Urinary bladder (tissue), 4 donors: ENCODE measurements around the gene KCNA5. TPM values are rescaled to one million over a fixed set of nuclear protein-coding genes. Genes with fewer than 3 reads are reported as not detected.

Experiments used
- DNase-seq: peaks from one replicate; pipeline ENCODE4 v3.0.0-alpha.2; 2015; ENCODE audit errors: extremely low spot score
- H3K27ac ChIP-seq: one replicate; pipeline ENCODE4 v1.5.1; 2013; ENCODE audit warnings: low read depth, mild to moderate bottlenecking, moderate library complexity
- H3K36me3 ChIP-seq: one replicate; pipeline ENCODE4 v1.6.1; 2013; ENCODE audit warnings: mild to moderate bottlenecking, moderate library complexity; ENCODE audit not compliant: insufficient read depth
- H3K4me1 ChIP-seq: one replicate; pipeline ENCODE4 v1.6.1; 2013; ENCODE audit warnings: mild to moderate bottlenecking, moderate library complexity; ENCODE audit not compliant: insufficient read depth
- H3K4me3 ChIP-seq: one replicate; pipeline ENCODE4 v1.5.1; 2013; ENCODE audit warnings: low read depth, low read length
- whole genome bisulfite sequencing: extraction: QIAGEN DNeasy Blood & Tissue Kit; methylation state at CpG from one replicate; pipeline ENCODE4 v1.1.7; 2013; 5-methylcytosine and 5-hydroxymethylcytosine counted together
- polyA plus RNA-seq: library from polyadenylated mRNA; stranded (reverse); fragments of 200-250 nt; gene quantifications from one replicate; pipeline ENCODE4 v1.2.3, GENCODE V29; 2013
- total RNA-seq: library from RNA; depleted of rRNA; stranded (reverse); fragments of >200 nt; gene quantifications from one replicate; pipeline ENCODE4 v1.2.3, GENCODE V29; 2014
- donor health status: healthy with polysubstance abuse.
- donor health status: healthy.

The KCNA5 gene
- total and polyA plus RNA-seq, 2 donors, result 2.2 to 2.9 TPM

DNA sequence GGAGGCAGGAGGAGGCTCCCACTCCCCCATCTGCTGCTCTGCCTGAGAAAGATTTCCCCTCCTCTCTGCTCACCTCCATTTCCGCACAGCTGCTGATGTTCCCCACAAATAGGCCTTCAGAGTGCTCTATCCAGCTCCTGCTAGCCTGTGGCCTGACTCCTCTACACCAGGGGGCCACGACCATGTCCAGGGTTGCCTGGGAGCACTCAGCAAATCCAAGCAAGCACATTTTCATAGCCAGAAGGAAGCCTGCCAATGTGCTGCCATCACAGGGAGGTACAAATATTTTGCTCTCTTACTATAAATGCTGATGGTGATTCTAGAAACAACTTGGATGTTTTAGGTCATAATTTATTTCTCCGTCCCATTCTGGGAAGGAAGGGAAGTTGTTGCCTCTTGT is 17.3 kb downstream of the KCNA5 start:
- Histone ChIP-seq H3K36me3 (no peaks in the 10 kb centered on the region), H3K4me3 (no peak overlapping the region), H3K27ac (no peak overlapping the region), H3K4me1 (no peaks in the 10 kb centered on the region)
- DNase-seq, result no peak
- WGBS, result 62% methylated on average over 3 of the region's 3 CpGs

DNA sequence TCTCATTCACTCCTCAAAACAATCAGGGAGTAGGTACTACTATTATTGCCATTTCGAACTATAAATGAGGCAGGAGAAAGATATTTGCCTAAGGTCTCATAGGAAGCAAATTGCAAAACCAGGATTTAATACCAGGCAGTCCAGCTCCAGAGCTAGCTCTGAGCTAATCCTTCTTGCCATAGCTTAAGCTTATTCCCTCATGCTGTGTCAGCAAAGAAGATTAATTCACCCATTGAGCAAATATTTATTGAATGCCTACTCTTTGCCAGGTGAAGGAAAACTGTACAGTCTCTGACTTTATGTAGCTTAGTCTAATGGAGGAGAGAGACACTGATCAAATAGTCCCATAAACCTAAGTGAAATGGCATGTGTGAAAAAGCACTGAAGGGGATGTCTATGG is 19.5 kb downstream of the KCNA5 start:
- no peak for DNase-seq
- 95% methylated on average over 1 of the region's 1 CpG for WGBS
- H3K4me1 ChIP-seq, result no peaks in the 10 kb centered on the region
- no peaks in the 10 kb centered on the region for H3K36me3 ChIP-seq
- no peak overlapping the region for H3K27ac ChIP-seq
- no peak overlapping the region for H3K4me3 ChIP-seq

DNA sequence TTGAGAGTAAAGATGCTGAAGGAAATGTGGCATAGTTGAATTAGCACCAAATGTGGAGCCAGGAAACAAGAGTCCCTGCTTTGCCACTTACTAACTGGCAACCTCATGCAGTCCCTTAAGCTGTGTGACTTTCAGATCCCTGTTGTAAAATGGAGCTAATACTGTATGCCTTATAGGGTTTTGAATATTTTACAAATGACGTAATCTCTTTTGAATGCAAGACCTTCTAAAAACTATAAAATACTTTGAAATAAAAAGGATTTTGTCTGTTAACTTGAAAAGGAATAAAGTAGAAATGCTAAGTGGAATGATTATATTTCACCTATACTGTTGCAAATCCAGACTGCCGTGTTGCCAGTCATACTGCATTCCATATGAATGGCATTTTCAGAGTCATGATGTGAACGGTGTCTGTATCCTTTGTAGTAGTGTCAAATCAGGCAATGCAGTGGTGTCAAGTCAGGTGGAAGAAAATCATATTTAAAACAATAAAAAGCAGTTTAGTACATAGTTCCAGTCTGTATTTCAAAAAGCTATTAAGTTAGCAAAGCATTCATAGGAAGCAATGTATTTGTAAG is 21.3 kb downstream of the KCNA5 start:
- no peaks in the 10 kb centered on the region for H3K4me1 ChIP-seq
- no peak overlapping the region for H3K27ac ChIP-seq
- WGBS, result 74% methylated on average over 3 of the region's 3 CpGs
- H3K36me3 ChIP-seq, result no peaks in the 10 kb centered on the region
- DNase-seq, result no peak
- no peak overlapping the region for H3K4me3 ChIP-seq

DNA sequence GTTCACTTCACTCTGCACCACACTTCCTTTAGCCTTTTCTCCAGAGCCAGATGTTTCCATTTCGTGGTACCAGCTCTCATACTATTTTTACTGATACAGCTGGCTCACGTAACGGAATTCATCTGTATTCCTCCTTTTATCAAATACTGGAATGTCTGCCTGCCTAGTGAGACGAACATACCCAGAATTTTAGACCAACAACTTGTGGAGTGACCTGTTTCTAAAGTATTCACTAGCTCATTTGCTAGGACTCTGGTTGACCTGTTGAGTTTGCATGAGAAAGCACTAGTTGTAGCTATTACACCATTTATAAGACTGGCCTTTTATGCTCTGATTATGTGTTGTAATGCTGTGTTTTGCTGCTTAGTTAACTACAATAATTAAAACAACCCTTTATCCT is 22.6 kb downstream of the KCNA5 start:
- DNase-seq, result no peak
- no peak overlapping the region for H3K4me3 ChIP-seq
- no peaks in the 10 kb centered on the region for H3K4me1 ChIP-seq
- WGBS, result 78% methylated on average over 4 of the region's 4 CpGs
- H3K36me3 ChIP-seq, result no peaks in the 10 kb centered on the region
- no peak overlapping the region for H3K27ac ChIP-seq

DNA sequence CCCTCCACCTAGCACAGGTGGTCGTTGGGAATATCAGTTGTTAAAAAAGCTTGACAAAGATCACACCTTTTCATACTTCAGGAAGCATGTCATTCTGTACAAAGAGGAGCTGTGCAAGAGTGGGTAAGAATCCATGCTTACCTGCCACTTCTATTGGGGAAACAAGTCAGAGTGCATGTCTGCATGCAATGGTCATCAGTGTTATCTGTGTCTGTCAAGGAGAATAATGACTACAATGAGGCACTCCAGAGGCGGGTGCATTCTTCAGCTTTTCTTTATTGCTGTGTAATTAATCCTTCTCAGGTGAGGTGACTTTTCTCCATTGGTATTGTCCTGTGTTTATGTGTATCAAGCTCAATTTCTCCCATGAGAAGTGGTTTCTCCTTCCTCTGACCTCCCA is 24.4 kb downstream of the KCNA5 start:
- no peak for DNase-seq
- WGBS, result 74% methylated on average over 2 of the region's 2 CpGs
- Histone ChIP-seq H3K4me3 (no peak overlapping the region), H3K4me1 (no peaks in the 10 kb centered on the region), H3K36me3 (no peaks in the 10 kb centered on the region), H3K27ac (no peak overlapping the region)

DNA sequence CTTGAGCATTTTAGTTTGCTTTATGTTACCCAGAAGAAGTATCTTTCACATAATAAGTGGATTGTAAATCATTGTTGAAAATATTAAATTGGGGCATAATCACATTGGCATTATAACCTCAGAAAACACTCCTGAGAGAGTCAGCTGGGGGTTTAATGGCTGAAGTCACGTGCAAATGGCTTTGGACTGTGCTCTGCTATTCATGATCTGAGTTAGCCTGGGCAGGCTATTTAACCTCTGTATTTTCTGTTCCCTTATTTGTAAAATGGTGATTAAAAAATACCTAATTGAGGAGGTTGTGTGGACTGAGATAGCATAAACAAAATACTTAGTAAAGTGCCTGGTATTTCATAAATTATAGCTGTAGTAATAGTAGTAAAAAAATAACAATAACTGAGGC is 24.9 kb downstream of the KCNA5 start:
- Histone ChIP-seq H3K27ac (no peak overlapping the region), H3K4me3 (no peak overlapping the region), H3K4me1 (no peaks in the 10 kb centered on the region), H3K36me3 (no peaks in the 10 kb centered on the region)
- WGBS, result 91% methylated on average over 1 of the region's 1 CpG
- DNase-seq, result no peak

DNA sequence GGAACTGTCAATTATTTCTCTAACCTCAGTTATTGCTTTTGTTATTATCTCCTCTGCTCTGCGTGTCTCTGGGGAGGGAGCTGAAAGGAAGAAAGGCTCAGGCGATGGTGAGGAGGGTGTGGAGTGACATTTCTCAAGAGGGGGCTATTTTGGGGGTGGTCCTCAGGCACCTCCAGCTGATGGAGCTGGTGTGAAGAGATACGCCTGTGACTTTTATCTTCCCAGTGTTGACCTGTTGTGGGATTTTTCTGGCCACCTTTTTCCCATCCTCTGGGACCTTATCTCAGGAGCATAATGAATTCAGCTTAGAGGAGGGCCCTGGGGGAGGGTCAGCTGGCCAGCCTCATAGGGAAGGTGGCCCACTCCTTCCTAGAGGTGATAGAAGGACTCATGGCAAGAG is 26.4 kb downstream of the KCNA5 start:
- 76% methylated on average over 3 of the region's 3 CpGs for WGBS
- Histone ChIP-seq H3K4me1 (no peaks in the 10 kb centered on the region), H3K27ac (no peak overlapping the region), H3K36me3 (no peaks in the 10 kb centered on the region), H3K4me3 (no peak overlapping the region)
- DNase-seq, result no peak

DNA sequence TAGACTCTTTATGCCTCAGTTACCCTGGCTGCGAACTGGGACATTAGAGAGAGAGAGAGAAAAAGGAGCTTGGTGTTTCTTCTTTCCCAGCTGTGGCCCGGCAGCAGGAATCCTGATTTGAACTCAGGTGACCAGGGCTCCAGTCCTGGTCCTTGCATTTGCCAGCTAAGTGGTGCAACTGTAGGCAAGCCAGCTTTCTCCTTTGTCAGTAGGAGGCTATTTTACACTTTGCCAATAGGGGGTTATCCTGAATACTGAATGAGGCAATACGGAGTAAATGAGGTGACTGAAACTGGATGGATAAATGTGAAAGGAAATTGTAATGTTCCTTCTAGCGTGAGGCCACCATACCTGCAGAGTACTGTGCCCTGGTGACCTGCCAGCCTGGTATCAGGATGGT is 27.8 kb downstream of the KCNA5 start:
- 87% methylated on average over 4 of the region's 4 CpGs for WGBS
- H3K36me3 ChIP-seq, result no peaks in the 10 kb centered on the region
- H3K27ac ChIP-seq, result no peak overlapping the region
- H3K4me1 ChIP-seq, result no peaks in the 10 kb centered on the region
- no peak for DNase-seq
- no peak overlapping the region for H3K4me3 ChIP-seq

DNA sequence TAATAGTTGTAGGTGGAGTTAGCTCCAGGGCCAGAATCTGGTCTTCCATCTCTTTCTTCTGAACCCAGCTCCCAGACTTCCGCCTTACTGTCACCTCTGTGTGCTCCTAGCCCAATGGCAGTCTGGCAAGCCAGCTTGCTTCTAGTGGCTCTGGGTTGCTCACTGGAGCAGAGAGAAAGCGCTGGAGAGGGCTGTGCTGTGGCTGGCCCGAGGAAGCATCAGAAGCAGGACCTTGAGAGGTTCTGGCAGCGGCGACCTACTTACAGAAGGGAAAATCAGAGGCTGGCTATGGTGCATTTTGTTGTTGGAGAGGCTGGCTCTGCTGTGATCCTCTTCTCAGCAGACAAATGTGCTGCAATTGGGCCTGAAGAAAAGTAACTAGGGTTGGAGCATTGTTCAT is 28.6 kb downstream of the KCNA5 start:
- 91% methylated on average over 5 of the region's 5 CpGs for WGBS
- H3K4me1 ChIP-seq, result no peaks in the 10 kb centered on the region
- no peak overlapping the region for H3K4me3 ChIP-seq
- H3K36me3 ChIP-seq, result no peaks in the 10 kb centered on the region
- no peak overlapping the region for H3K27ac ChIP-seq
- no peak for DNase-seq

DNA sequence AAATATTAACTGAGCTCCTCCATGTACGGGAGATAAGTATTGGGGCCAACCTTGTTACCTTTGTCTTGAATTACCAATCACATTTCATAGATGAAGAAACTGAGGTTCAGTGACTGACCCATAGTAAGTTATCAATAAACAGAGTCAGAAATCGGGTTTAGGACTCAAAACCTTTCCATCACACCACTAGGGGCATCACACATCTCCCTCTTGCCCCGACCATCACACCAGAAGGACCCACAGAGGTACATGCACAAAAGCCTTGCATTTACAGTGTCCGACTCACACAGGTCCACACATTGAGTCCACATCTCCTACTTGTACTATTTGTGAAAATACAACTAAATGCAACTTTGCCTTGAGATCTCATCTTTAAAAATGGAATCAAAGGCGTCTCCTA is 29.4 kb downstream of the KCNA5 start:
- no peak for DNase-seq
- Histone ChIP-seq H3K4me3 (no peak overlapping the region), H3K27ac (no peak overlapping the region), H3K36me3 (no peaks in the 10 kb centered on the region), H3K4me1 (no peaks in the 10 kb centered on the region)
- 85% methylated on average over 5 of the region's 5 CpGs for WGBS

DNA sequence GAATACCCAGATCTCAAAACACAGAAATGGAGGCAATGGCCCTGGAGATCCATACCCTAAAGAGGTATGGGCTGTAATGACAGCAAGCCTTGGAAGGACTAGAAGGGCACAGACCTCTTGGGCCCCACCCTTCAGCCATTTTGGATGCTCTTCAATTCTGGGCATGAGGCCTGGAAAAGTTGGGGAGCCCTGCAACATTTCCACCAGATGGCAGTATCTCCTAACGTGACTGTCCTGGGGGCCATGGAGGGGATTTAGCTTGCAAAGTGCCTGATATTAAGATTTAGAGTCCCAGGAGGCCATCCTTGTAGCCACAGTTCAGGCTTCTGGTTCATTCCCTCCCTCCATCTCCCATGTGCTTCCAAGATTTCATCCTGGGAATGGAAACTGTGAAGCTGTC is 30.2 kb downstream of the KCNA5 start:
- DNase-seq, result no peak
- WGBS, result 62% methylated on average over 1 of the region's 1 CpG
- Histone ChIP-seq H3K4me3 (no peak overlapping the region), H3K27ac (no peak overlapping the region), H3K4me1 (no peaks in the 10 kb centered on the region), H3K36me3 (no peaks in the 10 kb centered on the region)

DNA sequence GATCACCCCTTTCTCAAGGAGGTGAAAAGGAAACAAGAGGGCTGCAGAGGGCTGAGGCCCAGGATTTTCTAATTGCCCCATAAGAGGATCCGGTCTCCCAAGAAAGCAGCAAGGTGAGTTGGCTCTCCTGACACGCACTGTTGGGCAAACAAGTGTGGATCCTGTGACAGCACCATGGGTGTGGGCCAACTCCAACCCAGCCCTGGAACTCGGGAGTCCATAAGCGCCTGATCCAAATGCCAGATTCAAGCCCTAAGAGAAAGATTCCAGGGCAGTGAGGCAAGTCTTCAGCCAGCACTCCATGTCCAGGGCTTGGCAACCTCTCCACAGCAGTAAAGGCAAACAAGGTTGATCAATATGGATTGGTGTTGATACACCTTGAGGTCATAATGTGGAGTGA is 33.1 kb downstream of the KCNA5 start:
- DNase-seq, result no peak

DNA sequence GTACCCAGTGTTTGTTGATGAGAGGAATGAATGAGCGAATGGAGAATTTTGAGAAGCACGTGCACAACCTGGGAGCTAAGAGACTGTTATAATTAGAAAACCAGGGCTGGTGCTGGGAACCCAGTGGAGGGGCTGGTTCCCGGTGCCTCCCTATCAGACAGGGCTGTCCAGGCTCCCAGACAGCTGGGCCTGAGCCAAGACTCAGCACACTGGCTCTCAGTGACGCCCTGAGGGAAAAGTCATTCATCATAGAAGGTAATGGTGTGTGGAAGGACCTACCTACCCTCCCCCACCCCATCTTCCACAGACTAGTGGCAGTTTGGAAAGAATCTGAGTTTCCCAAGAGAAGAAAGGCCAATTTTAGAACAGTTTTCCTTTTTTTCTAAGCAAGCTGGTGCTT is 34.7 kb downstream of the KCNA5 start:
- whole genome bisulfite sequencing, result 43% methylated on average over 4 of the region's 4 CpGs
- no peak overlapping the region for H3K27ac ChIP-seq

More for the DNA sequence above, 33.1 kb downstream of the KCNA5 start:
- Histone ChIP-seq H3K4me3 (no peak overlapping the region), H3K27ac (no peak overlapping the region), H3K4me1 (no peaks in the 10 kb centered on the region), H3K36me3 (no peaks in the 10 kb centered on the region)
- WGBS, result 80% methylated on average over 4 of the region's 4 CpGs

DNA sequence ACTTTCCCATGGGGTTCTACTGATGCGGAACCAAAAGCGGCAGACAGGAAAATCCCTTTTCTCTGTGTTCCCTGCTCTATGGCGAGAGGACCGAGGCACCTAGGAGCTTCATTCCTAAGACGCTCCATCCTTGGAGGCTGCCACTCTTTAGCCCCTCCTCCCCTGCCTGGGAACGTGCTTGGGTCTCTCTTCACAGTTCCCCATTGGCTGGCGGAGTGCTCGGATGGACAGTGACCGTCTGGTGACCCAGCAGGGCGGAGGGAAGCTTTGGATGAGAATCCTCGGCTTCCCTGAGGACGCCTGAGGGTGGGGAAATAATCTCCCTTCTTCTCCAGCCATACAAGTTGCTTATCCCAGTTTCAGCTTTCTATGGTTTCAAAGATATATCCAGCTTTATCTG is 37.3 kb downstream of the KCNA5 start:
- Histone ChIP-seq H3K4me1 (no peaks in the 10 kb centered on the region), H3K36me3 (no peaks in the 10 kb centered on the region), H3K27ac (no peak overlapping the region), H3K4me3 (no peak overlapping the region)
- no peak for DNase-seq
- whole genome bisulfite sequencing, result 61% methylated on average over 12 of the region's 12 CpGs

More for the DNA sequence above, 34.7 kb downstream of the KCNA5 start:
- DNase-seq, result peak; percentile 21
- Histone ChIP-seq H3K4me1 (no peaks in the 10 kb centered on the region), H3K4me3 (no peak overlapping the region), H3K36me3 (no peaks in the 10 kb centered on the region)
